Erythroblast (primary cell): ENCODE results near the gene TOX2.
A peak's percentile ranks its signal among the peaks of the same experiment; 100 is the strongest.

Source experiments
- DNase-seq, 2 experiments: peaks; one replicate each; lab custom pipeline; 2025; lab: John Stamatoyannopoulos, UW
- GATA1 ChIP-seq: IDR thresholded peaks from 2 replicates; pipeline ENCODE4 v1.6.1; 2011; ENCODE audit warnings: low read depth, mild to moderate bottlenecking, control low read depth, low read length, moderate library complexity
- POLR2A ChIP-seq: IDR thresholded peaks from 2 replicates; pipeline ENCODE4 v1.6.1; 2011; ENCODE audit warnings: mild to moderate bottlenecking, low read length

The TOX2 gene

DNA sequence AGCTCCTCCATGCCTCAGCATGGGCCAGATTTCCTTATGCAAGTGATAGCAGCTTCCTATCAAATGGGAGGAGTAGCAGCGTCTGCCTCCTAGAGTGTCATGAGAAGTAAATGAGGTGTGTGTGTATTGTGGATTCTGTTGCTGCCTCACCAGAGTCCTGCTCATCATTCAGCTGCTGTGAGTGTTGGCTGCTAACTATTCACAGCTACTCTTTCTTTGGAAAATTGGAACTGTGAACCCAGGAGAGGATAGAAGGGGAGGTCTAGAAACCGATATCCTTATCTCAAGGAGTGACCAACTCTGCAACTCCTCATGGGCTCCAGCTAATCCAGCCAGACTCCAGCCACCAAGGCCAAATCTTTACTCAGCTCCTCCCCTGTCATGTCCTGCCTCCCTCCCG lies 63.3 kb downstream of the TOX2 start:
- no peak for DNase-seq
- no peak for TF ChIP-seq GATA1

DNA sequence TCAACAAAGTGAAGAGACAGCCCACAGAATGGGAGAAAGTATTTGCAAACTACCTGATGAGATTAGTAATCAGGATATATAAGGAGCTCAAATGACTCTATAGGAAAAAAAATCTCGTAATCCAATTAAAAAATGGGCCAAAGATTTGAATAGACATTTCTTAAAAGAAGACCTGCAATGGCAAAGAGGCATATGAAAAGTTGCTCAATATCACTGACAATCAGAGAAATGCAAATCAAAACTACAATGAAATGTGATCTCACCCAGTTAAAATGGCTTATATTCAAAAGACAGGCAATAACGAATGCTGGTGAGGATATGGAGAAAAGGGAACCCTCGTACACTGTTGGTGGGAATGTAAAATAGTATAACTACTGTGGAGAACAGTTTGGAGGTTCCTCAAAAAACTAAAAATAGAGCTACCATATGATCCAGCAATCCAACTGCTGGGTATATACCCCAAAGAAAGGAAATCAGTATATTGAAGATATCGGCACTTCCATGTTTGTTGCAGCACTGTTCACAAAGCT lies 65.0 kb downstream of the TOX2 start:
- TF ChIP-seq POLR2A (no peak), GATA1 (no peak)
- DNase-seq: no peak

DNA sequence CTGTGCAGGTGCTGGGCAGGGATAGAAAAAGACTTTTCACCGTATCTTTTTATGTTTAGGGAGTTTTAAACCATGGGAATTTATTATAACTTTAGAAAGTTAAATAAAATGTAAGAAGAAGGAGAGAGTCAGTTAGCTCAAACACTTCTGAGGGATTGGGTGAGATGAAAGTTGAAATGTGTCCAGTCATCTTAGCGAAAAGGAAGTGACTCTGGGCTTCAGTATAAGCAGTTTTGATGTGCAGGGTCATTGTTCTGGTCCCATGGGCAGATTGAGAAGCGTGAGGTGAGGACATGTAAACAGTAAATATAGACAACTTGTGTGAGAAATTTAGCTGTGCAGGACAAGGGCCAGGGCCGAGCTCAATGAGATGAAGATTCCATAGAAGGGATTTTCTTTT lies 66.9 kb downstream of the TOX2 start:
- TF ChIP-seq POLR2A (no peak), GATA1 (no peak)
- DNase-seq: no peak

DNA sequence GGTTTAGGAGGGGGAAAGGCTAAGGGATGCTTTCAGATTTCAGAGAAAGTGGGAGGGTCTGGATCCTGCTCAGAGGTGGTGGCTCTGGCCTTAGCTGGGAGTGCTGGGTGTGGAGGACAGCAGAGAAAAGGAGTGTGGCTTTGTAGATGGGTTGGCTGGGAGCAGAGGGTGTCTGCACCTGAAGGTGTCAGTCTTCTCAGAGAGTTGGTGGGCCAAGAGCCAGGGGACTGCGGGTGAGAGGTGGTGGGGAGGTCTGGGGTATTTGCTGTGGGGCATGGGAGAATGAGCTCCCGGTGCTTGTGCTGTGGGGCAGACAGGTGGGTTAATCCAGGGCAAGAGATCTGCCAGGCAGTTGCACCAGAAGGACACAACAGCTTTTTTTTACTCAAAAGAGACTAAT lies 67.4 kb downstream of the TOX2 start:
- TF ChIP-seq GATA1 (no peak), POLR2A (no peak)
- no peak for DNase-seq

DNA sequence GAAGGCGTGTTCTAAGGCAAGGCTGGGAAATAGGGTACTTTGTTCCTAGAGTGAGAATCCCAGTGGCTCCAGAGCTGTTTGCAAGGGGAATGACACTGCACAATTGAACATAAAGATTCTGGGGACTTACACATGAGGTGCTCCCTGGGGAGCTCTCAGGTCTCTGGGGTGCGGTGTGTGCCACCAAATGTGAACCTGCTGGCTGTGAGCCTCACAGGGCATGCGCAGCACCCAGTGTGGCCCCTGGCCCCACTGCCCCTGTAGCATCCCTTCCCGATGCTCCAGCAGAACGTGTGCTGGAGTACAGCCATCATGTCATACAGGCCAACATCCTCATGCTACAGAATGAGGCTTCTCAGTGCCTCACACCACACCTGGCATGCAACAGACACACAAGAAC lies 68.2 kb downstream of the TOX2 start:
- TF ChIP-seq GATA1 (no peak), POLR2A (no peak)
- no peak for DNase-seq

DNA sequence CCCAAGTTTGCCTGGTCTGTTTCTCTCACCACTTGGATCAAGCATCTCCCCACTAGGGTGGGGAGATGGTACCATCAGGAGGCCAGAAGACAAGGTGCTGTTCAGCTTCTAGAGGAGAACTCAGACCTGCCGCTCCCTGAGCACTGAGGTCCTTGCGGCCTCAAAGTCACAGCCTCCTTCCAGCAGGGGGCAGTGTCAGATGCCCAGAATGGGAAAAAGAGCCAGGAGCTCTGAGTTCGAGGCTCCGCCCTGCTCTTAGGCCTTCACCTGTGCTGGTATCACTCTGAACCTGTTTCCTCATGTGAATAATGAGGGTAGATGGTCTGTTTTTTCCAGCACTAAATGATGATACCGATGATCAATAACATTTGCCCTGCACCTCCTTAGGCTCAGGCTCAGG lies 68.7 kb downstream of the TOX2 start:
- TF ChIP-seq POLR2A (no peak), GATA1 (no peak)
- peak; percentile 53 to 74 for DNase-seq

DNA sequence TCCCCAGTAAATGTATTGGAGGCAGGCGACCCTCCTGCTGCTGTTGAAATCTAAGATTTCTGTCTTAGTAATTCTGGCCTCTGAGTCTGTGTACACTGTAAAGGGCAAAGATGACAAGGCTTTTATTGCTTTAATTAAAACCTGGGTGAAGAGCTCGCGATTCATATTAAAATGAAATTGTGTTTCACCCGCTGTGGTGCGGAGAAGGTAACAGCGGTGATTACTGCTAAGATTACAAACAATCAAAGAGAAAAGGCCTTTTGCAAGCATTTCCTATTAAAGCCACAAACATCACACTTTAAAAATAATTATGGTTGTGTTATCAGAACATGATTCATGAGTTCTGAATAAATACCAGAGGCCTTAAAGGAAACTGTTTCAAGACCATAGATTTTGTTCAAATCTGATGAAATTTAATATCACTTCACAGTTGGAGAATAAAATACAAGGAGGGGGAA lies 69.3 kb downstream of the TOX2 start:
- no peak for DNase-seq
- TF ChIP-seq POLR2A (no peak), GATA1 (no peak)

DNA sequence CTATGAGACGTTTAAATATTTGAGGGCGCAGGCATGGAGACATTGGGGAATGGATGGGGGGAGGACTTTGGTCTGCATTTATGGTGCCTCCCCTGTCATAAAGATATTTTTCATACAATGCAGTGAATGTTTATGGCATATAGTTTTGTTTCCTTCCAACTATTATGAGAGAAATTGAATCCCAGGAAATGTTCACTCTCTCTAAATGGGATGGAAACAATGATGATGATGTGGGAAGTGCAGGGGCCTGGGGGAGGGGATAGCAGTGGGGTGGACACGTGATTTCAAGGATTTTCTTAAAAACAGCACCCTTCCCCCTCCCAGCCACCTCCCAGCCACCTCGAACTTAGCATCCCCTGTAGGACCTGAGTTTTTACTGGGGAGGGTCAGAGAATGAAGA lies 69.9 kb downstream of the TOX2 start:
- no peak for DNase-seq

DNA sequence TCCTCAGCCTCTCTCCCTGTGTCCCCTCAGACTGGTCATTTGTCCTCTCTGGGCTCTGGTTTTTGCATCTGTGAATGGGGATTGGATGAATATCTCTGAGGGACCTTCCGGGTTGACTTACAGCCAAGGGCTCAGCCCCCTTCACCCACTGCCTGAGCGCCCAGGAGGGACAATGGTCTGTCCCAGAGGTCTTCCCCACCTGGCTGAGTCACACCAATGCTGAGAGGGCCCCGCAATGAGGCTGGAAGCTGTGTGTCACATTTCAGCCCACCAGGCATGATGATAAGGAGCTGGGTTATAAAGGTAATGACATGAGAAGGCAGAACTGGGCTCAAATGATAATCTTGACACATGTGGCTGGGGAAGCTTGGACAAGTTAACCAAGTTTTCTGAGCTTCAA lies 70.5 kb downstream of the TOX2 start:
- no peak for DNase-seq
- TF ChIP-seq POLR2A: no peak
- TF ChIP-seq GATA1: no peak

More for the DNA sequence above, 69.9 kb downstream of the TOX2 start:
- TF ChIP-seq POLR2A: no peak
- TF ChIP-seq GATA1: no peak

DNA sequence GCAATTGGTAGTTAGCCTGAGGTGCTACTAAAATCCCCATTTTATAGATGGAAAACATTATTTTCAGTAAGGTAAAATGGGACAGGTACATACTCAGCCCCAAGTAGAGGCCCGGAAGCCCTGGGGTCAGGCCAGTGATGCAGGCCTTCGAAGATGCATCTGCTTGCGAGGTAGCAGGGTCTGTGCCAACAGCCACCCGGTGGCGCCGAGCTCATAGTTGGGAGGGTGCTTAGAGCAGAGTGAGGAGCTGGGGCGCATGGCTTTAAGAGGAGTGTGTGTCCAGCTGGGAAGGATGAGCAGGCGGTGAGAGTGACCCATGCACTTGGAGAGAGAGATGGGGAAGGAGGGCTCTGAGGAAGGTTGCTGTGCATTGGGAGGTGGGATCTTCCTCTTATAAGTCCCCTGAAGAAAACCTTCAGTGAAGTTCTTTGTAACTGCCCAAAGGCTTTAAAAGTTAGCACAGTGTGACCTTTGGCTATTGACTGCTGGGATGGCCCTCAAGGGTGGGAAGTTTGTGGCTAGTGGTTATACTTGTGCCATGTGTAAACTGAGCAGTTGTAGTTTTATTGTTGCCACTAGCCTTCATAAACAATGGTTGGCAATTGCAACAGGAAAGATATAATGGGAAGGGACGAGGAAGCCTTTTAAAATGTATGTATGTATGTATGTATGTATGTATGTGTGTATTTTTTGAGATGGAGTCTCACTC lies 71.1 kb downstream of the TOX2 start:
- TF ChIP-seq POLR2A (no peak), GATA1 (no peak)
- peak in 1 of 2 experiments; percentile 5 for DNase-seq

DNA sequence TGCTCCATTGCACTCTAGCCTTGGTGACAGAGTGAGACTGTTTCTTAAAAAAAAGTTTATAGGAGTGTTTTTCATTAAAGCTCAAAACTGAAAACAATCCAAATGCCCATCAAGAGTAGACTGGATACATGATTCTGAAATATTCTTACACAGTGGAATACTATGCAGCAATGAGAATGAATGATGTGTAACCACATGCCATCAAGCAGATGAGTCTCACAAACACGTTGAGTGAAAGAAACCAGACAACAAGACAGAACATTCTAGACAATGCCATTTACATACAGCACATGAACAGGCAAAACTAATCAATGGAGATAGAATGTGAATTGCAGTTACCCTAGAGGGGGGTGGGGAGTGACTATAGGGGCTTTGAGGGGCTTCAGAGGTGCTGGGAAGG lies 72.4 kb downstream of the TOX2 start:
- TF ChIP-seq GATA1 (no peak), POLR2A (no peak)
- no peak for DNase-seq

DNA sequence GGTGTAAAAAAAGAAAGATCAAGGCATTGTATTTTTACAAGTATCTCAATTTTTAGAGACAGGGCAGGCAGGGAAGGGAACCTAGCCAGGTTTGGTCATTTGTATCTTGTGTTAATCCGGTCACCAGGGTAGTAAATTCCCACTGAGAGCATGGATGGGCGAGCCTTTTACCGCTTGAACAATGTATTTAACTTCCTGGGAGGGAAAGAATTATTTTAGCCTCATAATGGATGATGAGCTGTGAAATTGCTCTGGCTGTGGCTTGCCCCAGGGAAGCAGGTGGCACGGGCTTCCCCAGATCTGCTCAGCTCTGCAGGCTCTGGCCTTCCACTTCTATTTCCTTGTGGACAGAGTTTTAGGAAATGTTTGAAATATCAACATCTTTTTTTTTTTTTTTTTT lies 72.9 kb downstream of the TOX2 start:
- no peak for DNase-seq
- TF ChIP-seq POLR2A (no peak), GATA1 (no peak)

DNA sequence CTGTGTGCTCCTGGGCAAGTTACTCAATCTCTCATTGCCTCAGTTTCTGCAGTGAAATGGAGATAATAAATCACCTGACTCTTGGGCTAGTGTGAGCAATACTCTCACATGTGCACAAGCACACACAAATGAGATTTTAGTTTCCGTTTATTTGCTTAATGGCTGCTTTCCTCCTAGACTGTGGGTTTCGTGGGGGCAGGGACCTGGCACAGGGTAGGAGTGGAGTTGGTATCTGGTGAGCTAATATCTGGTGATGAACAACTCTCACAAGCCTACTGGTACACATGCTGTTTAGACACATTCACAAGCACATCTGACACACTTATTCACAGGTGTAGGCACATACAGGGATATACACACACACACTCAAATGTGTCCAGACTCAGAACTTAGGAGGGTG lies 73.8 kb downstream of the TOX2 start:
- DNase-seq: no peak
- no peak for TF ChIP-seq GATA1
- TF ChIP-seq POLR2A: no peak

DNA sequence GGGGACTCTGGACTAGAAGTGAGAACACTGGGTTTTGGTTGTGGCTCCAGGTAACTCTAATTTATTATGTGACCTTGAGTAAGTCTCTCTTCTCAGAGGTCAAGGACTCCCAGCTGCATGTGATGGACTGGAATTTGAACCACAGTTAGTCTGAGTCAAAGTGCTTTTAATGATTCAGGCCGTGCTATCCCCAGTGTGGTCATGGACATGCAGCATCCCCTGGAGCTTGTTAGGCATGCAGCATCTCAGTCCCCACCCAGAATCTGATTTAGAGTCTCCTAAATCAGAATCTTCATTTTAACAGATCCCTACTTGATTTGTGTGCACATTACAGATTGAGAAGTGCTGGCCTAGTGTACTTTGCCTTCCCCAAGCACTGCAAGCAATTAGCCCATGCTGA lies 74.2 kb downstream of the TOX2 start:
- TF ChIP-seq GATA1: no peak
- no peak for TF ChIP-seq POLR2A
- no peak for DNase-seq

DNA sequence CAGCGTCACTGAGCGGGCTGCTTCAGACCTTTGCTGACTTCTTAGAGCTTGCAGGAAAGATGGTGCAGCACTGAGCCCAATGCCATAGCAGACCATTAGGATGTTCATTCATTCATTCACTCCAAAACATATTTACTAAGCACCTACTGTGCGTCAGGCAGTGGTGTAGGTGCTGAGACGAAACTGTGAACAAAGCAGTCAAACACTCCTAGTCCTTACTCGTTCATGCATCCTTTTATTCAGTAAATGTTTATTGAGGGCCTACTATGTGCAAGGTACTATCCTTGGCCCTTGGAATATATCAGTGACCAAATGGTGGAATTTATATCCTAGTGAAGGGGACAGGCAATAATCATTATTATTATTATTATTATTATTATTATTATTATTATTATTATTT lies 76.6 kb downstream of the TOX2 start:
- DNase-seq: no peak
- TF ChIP-seq POLR2A (no peak), GATA1 (no peak)
